ENCODE results near the gene SPSB1.

SPSB1 gene

GRCh38 chr1:9279172-9279840, 13.4 kb upstream of the SPSB1 start:
- DNase-seq (ENCODE audit: low read depth in 3 of 3), result no peak

- DNase-seq (ENCODE audit: low read depth in 3 of 3), result peak; percentile 42 to 69 (median 68)
These were observed 12.5 kb upstream of the SPSB1 start for GRCh38 chr1:9280015-9280860.

DNA sequence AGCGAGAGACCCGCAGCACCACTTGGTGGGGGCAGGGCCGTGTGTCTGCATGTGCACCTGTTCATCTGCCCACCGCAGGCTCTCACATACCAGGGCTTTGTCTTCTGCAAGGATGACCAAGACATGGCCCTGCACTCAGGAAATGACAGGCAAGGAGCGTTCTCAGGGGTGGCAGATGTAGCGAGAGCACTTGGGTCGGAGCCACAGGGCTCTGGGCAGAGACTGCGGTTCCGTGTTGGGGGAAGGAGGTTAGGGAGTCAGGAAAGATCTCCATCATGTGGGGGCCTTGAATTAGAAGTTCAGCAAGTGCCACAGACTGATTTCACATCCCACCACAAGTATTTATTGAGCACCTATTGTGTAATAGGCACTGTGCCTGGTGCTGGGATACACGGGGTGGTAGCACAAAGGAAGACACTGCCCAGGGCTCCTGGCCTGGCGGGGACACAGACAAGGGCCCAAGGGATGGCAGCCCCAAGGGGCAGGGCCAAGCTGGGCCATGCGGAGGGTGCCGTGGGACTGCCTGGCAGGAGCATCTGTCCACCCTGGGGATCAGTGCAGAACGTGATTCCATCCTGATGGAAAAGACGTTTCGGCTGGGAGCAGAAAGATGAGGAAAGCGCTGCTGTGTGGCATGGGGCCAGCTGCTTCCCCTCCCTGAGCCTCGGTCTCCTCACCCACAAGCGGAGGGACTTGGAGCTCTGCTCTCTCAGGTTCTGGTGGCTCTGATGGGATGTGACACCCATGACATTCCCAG, 11.4 kb upstream of the SPSB1 start:
- DNase-seq (ENCODE audit: low read depth in 3 of 3), result no peak

GRCh38 chr1:9281908-9282695, 10.6 kb upstream of the SPSB1 start:
- no peak for DNase-seq (ENCODE audit: low read depth in 3 of 3)

- DNase-seq (ENCODE audit: low read depth in 3 of 3), result no peak
These were observed 10.1 kb upstream of the SPSB1 start for GRCh38 chr1:9282696-9282955.

GRCh38 chr1:9284061-9284460, 8.6 kb upstream of the SPSB1 start:
- no peak for DNase-seq (ENCODE audit: low read depth in 3 of 3)

- no peak for DNase-seq (ENCODE audit: low read depth in 3 of 3)
These were observed 6.1 kb upstream of the SPSB1 start for GRCh38 chr1:9286556-9286955.

GRCh38 chr1:9289090-9289534, 3.6 kb upstream of the SPSB1 start:
- peak; percentile 70 to 82 (median 81) for DNase-seq (ENCODE audit: low read depth in 3 of 3)

DNA sequence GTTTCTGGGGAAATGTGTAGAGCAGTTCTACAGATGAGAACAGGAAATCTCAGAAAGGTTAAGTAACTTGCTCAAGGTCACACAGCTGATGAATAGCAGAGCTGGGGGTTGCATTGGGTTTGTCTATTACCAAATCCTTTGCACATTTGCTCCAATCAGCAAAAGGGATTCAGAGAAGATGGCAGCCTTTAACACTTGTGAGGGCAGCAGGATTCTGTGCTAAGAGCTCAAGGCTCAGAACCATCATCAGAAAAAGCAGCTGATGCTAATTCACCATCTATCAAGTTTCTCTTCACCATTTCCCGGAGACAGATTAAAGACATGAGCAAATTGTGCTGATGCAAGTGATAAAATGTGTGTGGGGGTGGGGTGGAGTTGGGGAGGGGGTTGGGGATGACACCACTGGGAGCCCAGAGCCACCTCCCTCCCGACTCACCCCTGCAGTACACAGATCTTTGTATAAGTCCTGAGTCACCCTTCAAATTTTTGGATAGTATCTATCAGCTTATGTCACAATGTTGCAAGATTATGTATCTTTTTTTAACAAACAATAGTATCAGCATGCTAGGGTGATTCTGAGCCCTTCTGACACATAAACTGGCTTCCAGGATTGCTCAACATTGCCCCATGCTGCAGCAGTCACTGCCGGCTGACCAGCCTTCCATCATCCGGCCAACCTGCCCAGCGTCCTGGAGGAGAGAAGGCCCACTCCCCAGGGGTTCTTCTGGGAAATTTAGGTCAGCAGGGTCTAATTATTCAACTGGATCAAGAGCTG, 2.8 kb upstream of the SPSB1 start:
- peak in 1 of 3 donors; percentile 37 for DNase-seq (ENCODE audit: low read depth in 3 of 3)

GRCh38 chr1:9291914-9292360, 757 bp upstream of the SPSB1 start:
- DNase-seq (ENCODE audit: low read depth in 3 of 3), result no peak

GRCh38 chr1:9293241-9293532, 493 bp downstream of the SPSB1 start:
- no peak for DNase-seq (ENCODE audit: low read depth in 3 of 3)

DNA sequence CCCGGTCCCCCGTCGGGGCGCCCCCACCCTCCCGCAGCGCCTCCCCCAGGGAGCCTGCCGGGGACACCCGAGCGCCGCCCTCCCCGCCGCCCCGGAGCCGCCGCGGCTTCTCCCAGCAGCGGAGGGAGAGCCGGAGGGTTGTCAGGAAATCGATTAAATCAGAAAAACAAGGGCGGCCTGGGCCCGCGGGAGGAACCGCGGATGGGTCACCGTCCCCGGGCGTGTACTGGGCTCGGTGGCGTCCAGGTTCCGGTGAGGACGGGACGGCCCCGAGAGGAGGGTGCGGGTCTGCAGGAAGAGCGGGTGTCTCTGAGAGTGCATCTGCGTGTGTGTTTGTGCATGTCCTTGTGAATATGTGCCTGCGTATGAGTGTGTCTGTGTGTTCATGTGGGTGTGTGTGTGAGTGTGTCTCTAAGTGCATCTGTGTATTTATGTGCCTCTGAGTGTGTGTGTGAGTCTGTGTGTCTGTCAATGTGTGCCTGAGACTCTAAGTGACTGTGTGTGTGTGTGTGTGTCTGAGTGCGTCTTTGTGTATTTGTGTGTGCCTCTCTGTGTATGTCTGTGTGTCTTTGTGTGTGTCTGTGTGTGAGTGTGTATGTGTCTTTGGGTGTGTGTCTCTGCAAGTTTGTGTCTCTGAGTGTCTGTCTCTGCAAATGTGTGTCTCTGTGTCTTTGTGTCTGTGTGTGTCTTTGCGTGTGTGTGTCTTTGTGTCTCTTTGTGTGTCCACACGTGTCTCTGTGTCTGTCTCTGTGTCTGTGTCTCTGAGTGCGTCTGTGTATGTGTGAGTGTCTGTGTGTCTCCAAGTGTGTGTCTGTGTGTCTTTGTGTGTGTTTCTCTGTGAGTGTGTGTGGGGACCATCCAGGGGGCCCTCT, 1.1 kb downstream of the SPSB1 start:
- no peak for DNase-seq (ENCODE audit: low read depth in 3 of 3)

- no peak for DNase-seq (ENCODE audit: low read depth in 3 of 3)
These were observed 1.7 kb downstream of the SPSB1 start for GRCh38 chr1:9294405-9294773.

- no peak for DNase-seq (ENCODE audit: low read depth in 3 of 3)
These were observed 2.4 kb downstream of the SPSB1 start for GRCh38 chr1:9294910-9295636.

- no peak for DNase-seq (ENCODE audit: low read depth in 3 of 3)
These were observed 3.2 kb downstream of the SPSB1 start for GRCh38 chr1:9295884-9296283.

DNA sequence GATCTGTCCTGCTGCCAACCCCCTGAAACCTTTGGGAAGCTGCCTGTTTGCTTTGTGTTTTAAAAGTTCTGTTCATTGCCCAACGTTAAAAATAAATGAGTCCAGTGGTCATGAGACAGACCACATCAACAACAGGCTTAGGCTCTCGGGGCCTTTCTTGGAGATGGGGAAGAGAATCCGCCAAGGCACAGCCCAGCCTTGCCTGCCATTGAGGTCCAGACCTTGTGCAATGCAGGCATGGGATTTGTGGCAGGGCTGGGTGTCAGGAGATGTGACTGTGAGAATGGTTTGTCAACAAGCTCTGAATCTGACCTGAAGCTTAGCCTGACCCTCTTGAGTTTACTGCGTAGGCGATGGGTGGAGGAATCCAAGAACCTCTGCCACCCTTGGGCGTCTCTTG, 4.2 kb downstream of the SPSB1 start:
- DNase-seq (ENCODE audit: low read depth in 3 of 3), result no peak

GRCh38 chr1:9297831-9298230, 5.1 kb downstream of the SPSB1 start:
- no peak for DNase-seq (ENCODE audit: low read depth in 3 of 3)

- no peak for DNase-seq (ENCODE audit: low read depth in 3 of 3)
These were observed 5.6 kb downstream of the SPSB1 start for GRCh38 chr1:9298282-9298681.
